Measurements from ENCODE around the gene DCD. TPM values are rescaled to one million over a fixed set of nuclear protein-coding genes. Genes with fewer than 3 reads are reported as not detected.
A peak's percentile ranks its signal among the peaks of the same experiment; 100 is the strongest.

Gene DCD
- total RNA-seq, 1 experiment from 2014 or later, result not detected

- TF ChIP-seq, protein P1, sequence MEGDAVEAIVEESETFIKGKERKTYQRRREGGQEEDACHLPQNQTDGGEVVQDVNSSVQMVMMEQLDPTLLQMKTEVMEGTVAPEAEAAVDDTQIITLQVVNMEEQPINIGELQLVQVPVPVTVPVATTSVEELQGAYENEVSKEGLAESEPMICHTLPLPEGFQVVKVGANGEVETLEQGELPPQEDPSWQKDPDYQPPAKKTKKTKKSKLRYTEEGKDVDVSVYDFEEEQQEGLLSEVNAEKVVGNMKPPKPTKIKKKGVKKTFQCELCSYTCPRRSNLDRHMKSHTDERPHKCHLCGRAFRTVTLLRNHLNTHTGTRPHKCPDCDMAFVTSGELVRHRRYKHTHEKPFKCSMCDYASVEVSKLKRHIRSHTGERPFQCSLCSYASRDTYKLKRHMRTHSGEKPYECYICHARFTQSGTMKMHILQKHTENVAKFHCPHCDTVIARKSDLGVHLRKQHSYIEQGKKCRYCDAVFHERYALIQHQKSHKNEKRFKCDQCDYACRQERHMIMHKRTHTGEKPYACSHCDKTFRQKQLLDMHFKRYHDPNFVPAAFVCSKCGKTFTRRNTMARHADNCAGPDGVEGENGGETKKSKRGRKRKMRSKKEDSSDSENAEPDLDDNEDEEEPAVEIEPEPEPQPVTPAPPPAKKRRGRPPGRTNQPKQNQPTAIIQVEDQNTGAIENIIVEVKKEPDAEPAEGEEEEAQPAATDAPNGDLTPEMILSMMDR (conservative IDR thresholded peaks at IDR 0.05), result no peak
- no peak overlapping the region for H2BK120ac ChIP-seq (ENCODE audit: low read depth, low read length, poor library complexity, severe bottlenecking)
- no peak overlapping the region for H3K4me3 Mint-ChIP-seq
- H3K27ac ChIP-seq (ENCODE audit: insufficient read length, low read depth, low read length), result no peak overlapping the region
- no peaks in the 10 kb centered on the region for H3K79me1 ChIP-seq (ENCODE audit: insufficient read depth, low read depth, low read length, poor library complexity, severe bottlenecking)
- H3K4me2 ChIP-seq (ENCODE audit: insufficient read depth, insufficient read length, low read length), result no peak overlapping the region
- H4K20me1 ChIP-seq (ENCODE audit: control insufficient read depth, insufficient read depth, insufficient read length), result no peaks in the 10 kb centered on the region
- H3K23ac ChIP-seq (ENCODE audit: insufficient read length, low read depth, low read length), result no peak overlapping the region
- H3K4me1 ChIP-seq (ENCODE audit: insufficient read depth, low read length), result no peaks in the 10 kb centered on the region
- H3K9me3 Mint-ChIP-seq, result peaks cover 0 to 2% of the 10 kb centered on the region in 2 experiments; a peak in 1 of 5 replicates
- H4K5ac ChIP-seq (ENCODE audit: insufficient read length, low read depth, low read length), result no peak overlapping the region
- no peak for DNase-seq
- no peaks in the 10 kb centered on the region; the same call in 1 of the 2 replicates for H3K79me2 ChIP-seq (ENCODE audit: insufficient read depth, low read length)
- peaks cover 17% of the 10 kb centered on the region for H3K27me3 Mint-ChIP-seq (ENCODE audit: low read depth)
- H2AK5ac ChIP-seq (ENCODE audit: insufficient read length, low read length), result no peak overlapping the region
- H2BK20ac ChIP-seq (ENCODE audit: low read depth, low read length, poor library complexity, severe bottlenecking), result no peak overlapping the region
- no peak overlapping the region for H3K14ac ChIP-seq (ENCODE audit: insufficient read depth, low read length)
- no peak overlapping the region for H4K91ac ChIP-seq (ENCODE audit: insufficient read length, low read depth, low read length)
- no CpG with 5 or more reads among the region's 2 CpGs for WGBS (ENCODE audit: extremely low coverage, insufficient read length, low lambda C conversion rate)
- no peak overlapping the region for H2BK15ac ChIP-seq (ENCODE audit: low read depth, low read length)
- H2BK5ac ChIP-seq (ENCODE audit: insufficient read length, low read length), result no peak overlapping the region
- H3K36me3 Mint-ChIP-seq (ENCODE audit: insufficient read depth in 1 of 3, low read depth in 3 of 3), result peaks cover 0 to under 1% (median 0%) of the 10 kb centered on the region in 3 experiments; a peak in 1 of 7 replicates
- H3K27me3 ChIP-seq (ENCODE audit: insufficient read depth, low read length), result no peaks in the 10 kb centered on the region
- 0 out of 7 replicates have a peak overlapping the region, but pooled peaks of 2 of the 3 experiments have one; percentile 11 to 15 for H3K27ac Mint-ChIP-seq
- H2BK12ac ChIP-seq (ENCODE audit: insufficient read length, low read depth, low read length), result no peak overlapping the region
- no peak overlapping the region for H3K18ac ChIP-seq (ENCODE audit: insufficient read length, low read depth, low read length)
- H4K8ac ChIP-seq (replicated peaks; ENCODE audit: insufficient read length, low read depth, low read length), result no peak overlapping the region
- no peaks in the 10 kb centered on the region for H3K9me3 ChIP-seq (ENCODE audit: control insufficient read depth, low read depth, low read length)
- H3K4me1 Mint-ChIP-seq, result peaks cover 19 to 28% of the 10 kb centered on the region in 2 experiments
- H3K23me2 ChIP-seq (ENCODE audit: insufficient read length, low read depth, low read length, poor library complexity, severe bottlenecking), result no peaks in the 10 kb centered on the region
- no peak overlapping the region for H3T11ph ChIP-seq (ENCODE audit: low read length)
- H3K4ac ChIP-seq (ENCODE audit: low read depth, low read length), result no peak overlapping the region
- H3K56ac ChIP-seq (ENCODE audit: insufficient read length, low read depth, low read length), result no peak overlapping the region
- no peak overlapping the region for H3K9ac ChIP-seq (ENCODE audit: extremely low read depth, insufficient read length, low read length)
- no peak overlapping the region for H2AFZ ChIP-seq (ENCODE audit: low read length)
Observed at GRCh38 chr12:54654926-54655325, 6.8 kb upstream of the DCD start.
